Lower lobe of right lung (tissue), 2 donors: ENCODE results near the gene MPPED2. TPM values are rescaled to one million over a fixed set of nuclear protein-coding genes. Genes with fewer than 3 reads are reported as not detected.

ENCODE experiments used
- ATAC-seq, 2 donors: fragments of 200-7000 bp; cut with Tn5 transposase; one replicate each; pipeline ENCODE4 v1.9.1; 2020 to 2022; ENCODE audit warnings: mild to moderate bottlenecking in 2 of 2, moderate library complexity in 2 of 2
- DNase-seq: peaks from one replicate; pipeline ENCODE4 v3.0.0-alpha.2; 2020
- H3K27ac ChIP-seq: fragments of 200-600 bp; one replicate; pipeline ENCODE4 v1.8.0; 2022
- H3K27me3 ChIP-seq: fragments of 200-600 bp; one replicate; pipeline ENCODE4 v1.8.0; 2022; ENCODE audit warnings: low read depth
- H3K36me3 ChIP-seq: fragments of 200-600 bp; one replicate; pipeline ENCODE4 v1.8.0; 2022; ENCODE audit warnings: mild to moderate bottlenecking
- H3K4me1 ChIP-seq: fragments of 200-600 bp; one replicate; pipeline ENCODE4 v1.8.0; 2022
- H3K4me3 ChIP-seq: fragments of 200-600 bp; one replicate; pipeline ENCODE4 v1.8.0; 2022; ENCODE audit warnings: mild to moderate bottlenecking
- H3K9me3 ChIP-seq: fragments of 200-600 bp; one replicate; pipeline ENCODE4 v1.8.0; 2022
- CTCF ChIP-seq: fragments of 200-600 bp; IDR thresholded peaks from one replicate; pipeline ENCODE4 v1.8.0; 2022; ENCODE audit warnings: antibody characterized with exemption, mild to moderate bottlenecking
- intact Hi-C: fragments of 100-400 bp; cut with DNase I; formaldehyde crosslinking; loops from one replicate; pipeline ENCODE4 v1.11.0; 2022
- total RNA-seq: library from RNA; stranded (reverse); fragmentation: NEBNext Ultra II Directional; extraction: Animal tissue kit (Norgen Biotek cat#: 25700); gene quantifications from one replicate; pipeline ENCODE4 v1.2.1, GENCODE V29; 2021
- donor health status: DM: no; HTN: yes; CAD: no; lungs with severe emphysema.

The MPPED2 gene
- total RNA-seq, 1 donor from 2014 or later = 1.5 TPM

DNA sequence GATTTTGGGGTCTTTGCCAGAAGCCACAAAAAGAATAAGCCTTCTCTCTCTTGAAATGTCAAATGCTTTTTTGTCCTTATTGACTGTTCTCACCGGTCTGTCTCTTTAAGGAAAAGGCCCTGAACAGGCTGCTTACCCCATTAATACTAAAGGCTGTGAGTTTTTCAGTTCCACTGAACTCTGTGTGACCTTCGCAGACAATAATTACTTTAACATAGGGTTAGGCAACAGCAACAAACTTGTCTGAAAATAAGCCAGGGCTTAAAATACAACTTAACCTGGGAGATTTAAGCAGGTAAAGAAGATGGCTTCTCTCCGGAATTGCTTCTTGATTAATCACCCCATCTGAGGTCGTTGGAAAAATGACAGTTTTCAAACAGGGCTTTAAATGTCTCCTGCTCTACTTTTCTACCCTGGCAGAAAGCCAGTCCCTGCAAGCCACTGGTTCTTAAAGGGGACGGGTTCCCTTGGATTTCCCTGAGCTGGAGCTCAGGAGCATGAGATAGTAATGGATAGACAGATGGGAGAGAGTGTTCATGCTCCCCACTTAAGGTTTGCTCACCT, 193.8 kb downstream of the MPPED2 start:
- intact Hi-C loops = no loop called here
- Histone ChIP-seq H3K36me3 (no peaks in the 10 kb centered on the region), H3K4me1 (peaks cover 6% of the 10 kb centered on the region), H3K9me3 (no peaks in the 10 kb centered on the region), H3K27me3 (no peaks in the 10 kb centered on the region), H3K27ac (no peak overlapping the region), H3K4me3 (no peak overlapping the region)
- ATAC-seq (no peak), DNase-seq (no peak)
- no peak for TF ChIP-seq CTCF

DNA sequence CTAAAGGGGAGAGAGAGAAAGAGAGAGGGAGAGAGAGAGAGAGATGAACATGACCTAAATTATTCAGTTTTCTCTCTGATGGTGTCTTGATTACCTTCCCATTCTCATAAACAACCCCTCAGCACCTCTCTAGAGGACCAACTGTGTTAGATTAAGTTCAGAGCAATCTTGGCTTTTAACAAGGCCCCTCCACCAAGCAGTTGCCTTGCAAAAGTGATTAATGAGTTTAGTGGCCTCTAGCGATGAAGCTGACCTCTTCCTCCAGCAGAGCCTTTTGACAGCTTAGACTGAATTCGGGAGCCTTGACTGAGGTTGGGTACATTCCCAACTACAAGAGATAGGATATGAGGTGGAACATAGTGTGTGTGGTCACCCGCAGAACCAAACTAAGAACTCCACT, 197.2 kb downstream of the MPPED2 start:
- H3K4me3 ChIP-seq = no peak overlapping the region
- DNase-seq (no peak), ATAC-seq (no peak)
- H3K27ac ChIP-seq = no peak overlapping the region
- TF ChIP-seq CTCF = no peak
- no peaks in the 10 kb centered on the region for H3K36me3 ChIP-seq
- peaks cover 6% of the 10 kb centered on the region for H3K4me1 ChIP-seq
- intact Hi-C loops = no loop called here
- no peaks in the 10 kb centered on the region for H3K27me3 ChIP-seq
- H3K9me3 ChIP-seq = no peaks in the 10 kb centered on the region

- H3K36me3 ChIP-seq = no peaks in the 10 kb centered on the region
- H3K9me3 ChIP-seq = no peaks in the 10 kb centered on the region
- ATAC-seq = no peak
- H3K4me1 ChIP-seq = peaks cover 6% of the 10 kb centered on the region
- DNase-seq = no peak
- no peaks in the 10 kb centered on the region for H3K27me3 ChIP-seq
- no peak overlapping the region for H3K4me3 ChIP-seq
- no peak overlapping the region for H3K27ac ChIP-seq
- intact Hi-C loops = no loop called here
- no peak for TF ChIP-seq CTCF
Observed at GRCh38 chr11:30387891-30388861, 198.0 kb downstream of the MPPED2 start.

GRCh38 chr11:30381879-30382278, 204.3 kb downstream of the MPPED2 start:
- H3K9me3 ChIP-seq = no peaks in the 10 kb centered on the region
- DNase-seq (no peak), ATAC-seq (no peak)
- no peak for TF ChIP-seq CTCF
- no peak overlapping the region for H3K4me3 ChIP-seq
- H3K27ac ChIP-seq = no peak overlapping the region
- no peaks in the 10 kb centered on the region for H3K4me1 ChIP-seq
- no peaks in the 10 kb centered on the region for H3K36me3 ChIP-seq
- intact Hi-C loops = no loop called here
- no peaks in the 10 kb centered on the region for H3K27me3 ChIP-seq

GRCh38 chr11:30380846-30381245, 205.3 kb downstream of the MPPED2 start:
- Histone ChIP-seq H3K4me3 (no peak overlapping the region), H3K27me3 (no peaks in the 10 kb centered on the region), H3K4me1 (no peaks in the 10 kb centered on the region), H3K9me3 (no peaks in the 10 kb centered on the region), H3K27ac (no peak overlapping the region), H3K36me3 (no peaks in the 10 kb centered on the region)
- ATAC-seq (no peak), DNase-seq (no peak)
- intact Hi-C loops = no loop called here
- no peak for TF ChIP-seq CTCF
